ENCODE data around the gene CST11.
"Not testable (repeated sequence)": the region's sequence is repeated elsewhere in the genome, so short reads cannot be mapped to it uniquely, and the experiment has no call there.

The CST11 gene, protein sequence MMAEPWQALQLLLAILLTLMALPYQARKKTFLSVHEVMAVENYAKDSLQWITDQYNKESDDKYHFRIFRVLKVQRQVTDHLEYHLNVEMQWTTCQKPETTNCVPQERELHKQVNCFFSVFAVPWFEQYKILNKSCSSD

DNA sequence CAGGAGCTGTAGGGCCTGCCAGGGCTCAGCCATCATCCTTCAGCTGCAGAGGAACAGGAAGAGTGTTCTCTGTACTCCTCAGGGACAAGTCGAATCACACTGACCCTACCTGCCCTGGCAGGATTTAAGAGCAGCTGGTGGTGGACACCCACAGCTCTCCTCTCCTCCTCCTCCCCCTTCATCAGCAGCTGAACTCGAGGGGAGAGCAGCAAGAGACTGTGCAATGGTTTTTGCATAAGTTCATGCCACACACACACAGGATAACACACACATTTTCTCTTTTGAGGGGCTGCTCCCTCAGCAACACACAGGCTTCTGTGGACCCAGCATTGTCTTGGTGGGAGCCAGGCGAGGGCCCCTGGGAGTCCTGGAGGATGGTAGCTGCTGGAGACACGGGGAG is at the start of gene CST11:
TSS of gene CST11 (minus strand) at position 101 of the 400 bp plus-strand sequence. CDS start at position 36, 65 bp downstream.
- no peak for DNase-seq

DNA sequence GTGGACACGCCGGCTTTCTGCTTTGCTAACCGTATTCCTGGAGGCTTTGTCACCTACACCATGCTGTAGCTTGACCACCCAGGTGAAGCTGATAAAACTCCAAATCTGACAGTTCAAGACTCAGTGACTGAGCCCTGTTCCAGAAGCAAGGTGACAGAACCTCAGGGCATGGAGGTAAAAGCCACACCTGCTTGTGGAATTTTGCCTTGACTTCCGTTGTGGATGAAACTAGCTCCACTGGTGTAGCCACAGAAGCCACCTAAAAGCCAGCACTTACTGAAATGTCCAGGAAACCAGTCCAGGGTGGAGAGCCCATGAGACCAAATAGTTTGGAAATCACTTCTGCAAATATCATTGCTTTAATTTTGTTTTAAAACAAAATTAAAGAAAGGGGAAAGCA is 49.2 kb upstream of the CST11 start:
- no peak for DNase-seq

DNA sequence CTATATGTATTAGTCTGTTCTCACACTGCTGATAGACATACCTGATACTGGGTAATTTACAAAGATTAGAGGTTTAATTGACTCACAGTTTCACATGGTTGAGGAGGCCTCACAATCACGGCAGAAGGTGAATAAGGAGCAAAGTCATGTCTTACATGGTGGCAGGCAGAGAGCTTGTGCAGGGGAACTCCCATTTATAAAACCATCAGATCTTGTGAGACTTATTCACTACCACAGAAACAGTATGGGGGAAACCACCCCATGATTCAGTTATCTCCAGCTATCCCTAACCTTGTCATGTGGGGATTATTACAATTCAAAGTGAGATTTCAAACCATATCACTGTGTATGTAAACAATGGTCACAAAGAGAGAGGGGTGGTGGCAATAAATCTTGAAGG is 44.9 kb upstream of the CST11 start:
- no peak for DNase-seq

DNA sequence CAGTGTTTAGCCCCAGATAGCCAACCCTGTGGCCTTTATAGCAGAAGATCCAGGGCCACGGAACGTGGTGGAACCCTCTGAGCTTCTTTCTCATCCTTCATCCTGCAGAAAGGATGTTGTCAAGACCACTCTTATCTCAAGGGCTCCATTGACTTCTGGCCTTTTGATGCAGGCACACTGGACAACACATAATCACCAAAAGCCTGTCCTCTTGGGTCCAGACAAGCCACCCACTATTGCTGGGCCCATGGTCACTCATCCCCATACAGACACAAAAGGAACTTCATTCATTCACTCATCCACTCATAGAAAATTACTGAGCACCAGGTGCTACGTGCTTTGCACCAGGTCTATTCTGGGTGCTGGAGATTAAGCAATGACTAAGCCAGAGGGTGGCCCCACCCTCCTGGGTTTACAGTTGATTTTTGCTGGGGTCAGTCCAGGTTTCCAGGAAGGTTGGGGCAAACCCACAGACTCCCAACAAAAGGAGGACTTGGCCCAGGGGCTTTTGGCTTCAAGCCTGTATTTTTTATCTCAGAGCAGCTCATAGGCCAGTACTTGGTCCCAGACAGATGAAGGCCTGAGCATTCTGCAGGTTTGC is 40.6 kb upstream of the CST11 start:
- DNase-seq: no peak

DNA sequence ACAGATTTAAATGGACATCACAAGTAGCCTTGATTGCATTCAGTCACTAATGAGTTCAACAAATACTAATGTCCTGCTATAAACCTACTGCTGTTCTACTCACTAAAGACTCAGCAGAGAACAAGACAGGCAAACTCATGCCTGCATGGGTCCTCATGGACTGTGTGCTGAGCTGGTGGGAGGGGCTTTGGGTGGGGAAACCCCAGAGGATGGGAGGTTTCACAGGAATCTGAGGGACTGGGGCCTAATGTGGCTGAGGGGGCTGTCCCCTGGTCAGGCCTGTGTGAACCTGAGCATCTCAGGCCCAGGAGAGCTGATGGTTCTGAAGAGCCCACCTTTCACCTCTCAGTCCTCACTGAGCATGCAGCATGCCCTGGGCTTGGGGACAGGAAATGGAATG is 39.6 kb upstream of the CST11 start:
- no peak for DNase-seq

DNA sequence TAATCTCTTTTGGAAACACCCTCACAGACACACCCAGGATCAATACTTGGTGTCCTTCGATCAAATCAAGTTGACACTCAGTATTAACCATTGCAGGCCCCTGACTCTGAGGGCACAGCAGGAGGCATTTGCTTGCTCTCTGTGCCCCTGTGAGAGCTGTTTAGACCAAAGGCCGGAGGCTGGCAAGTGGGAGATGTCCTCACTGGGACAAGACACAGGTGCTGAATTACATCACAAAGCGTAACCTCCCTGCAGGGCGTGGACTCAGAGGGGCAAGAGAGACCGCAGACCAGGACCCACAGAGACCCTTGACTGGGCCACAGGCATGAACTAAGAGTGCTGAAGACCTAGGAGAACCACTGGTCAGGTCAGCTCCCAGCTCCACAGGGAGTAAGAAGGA is 38.1 kb upstream of the CST11 start, which contains the start of gene CST8:
TSS of gene CST8 (plus strand) at position 301 of the 400 bp plus-strand sequence. CDS start 551 bp downstream, outside the sequence.
- no peak for DNase-seq

DNA sequence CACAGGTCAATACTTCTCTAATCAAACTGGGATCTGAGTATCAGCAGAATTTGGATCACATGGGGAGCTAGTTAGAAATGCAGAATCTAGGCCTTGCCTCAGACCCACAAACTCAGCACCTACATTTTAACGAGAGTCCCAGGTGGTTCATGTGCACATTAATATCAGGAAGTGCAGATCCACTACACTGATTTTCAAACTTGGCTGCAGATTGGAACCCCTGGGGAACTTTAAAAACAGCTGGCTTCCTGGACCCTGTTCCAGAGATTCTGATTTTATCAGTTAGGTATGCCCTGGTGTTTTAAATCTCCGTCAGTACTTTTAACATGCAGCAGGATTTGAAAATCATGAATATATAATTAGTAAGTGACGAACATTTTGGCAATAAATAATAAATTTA is 36.3 kb upstream of the CST11 start:
- no peak for DNase-seq

DNA sequence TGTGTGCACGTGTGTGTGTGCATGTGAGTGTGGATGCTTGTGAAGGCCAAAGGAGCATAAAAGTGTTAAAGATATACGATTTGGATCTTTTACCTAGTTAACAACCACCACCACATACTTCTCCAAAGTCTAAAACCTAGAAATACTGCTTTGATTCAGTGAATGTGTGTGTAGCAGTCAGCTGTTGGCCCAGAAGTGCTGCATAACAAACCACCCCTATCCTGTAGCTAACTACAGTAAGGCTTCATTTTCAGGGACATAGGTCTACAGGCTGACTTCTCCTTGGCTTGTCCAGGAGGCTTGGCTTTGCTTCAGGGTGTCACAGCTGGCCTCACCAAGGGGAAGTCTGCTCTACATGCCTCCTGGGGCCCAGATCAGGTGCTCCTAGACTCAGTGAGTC is 35.8 kb upstream of the CST11 start:
- DNase-seq: no peak

DNA sequence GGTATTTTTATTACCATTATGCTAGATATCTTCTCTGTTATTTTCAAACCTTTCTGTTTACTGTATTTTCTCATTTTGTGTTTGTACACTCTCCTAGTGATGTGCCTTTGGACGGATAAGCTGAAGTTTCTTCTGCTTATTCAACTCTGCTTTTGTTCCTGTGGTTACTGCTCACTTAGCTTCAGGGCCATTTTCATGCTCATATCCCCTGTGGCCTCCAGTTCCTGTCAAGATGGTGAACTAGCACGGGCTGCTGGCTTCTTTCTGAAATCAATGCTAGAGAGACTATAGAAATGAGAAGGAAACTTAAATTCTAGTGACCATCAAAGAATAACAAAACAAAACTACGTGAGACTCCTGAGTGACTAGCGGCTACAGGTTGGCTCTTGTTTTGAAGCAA is 31.4 kb upstream of the CST11 start:
- no peak for DNase-seq

DNA sequence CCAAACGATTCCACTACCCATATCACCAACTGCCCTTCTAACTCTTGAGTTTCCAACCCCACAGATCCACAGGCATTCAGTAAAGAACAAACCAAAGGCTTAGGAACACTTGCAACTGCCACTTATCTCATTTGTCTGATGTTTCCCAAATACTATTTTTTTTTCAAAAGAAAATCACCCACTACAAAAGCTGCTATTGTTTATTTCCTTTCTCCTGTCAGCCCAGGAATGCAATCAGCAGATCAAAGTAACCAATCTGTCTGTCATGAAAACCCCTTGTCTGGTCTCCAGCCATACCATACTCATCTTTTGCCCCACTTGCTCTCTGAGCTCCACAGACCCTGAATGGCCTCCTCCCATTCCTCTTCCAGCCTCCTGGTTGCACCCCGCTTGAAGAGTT is 29.5 kb upstream of the CST11 start:
- DNase-seq: no peak

DNA sequence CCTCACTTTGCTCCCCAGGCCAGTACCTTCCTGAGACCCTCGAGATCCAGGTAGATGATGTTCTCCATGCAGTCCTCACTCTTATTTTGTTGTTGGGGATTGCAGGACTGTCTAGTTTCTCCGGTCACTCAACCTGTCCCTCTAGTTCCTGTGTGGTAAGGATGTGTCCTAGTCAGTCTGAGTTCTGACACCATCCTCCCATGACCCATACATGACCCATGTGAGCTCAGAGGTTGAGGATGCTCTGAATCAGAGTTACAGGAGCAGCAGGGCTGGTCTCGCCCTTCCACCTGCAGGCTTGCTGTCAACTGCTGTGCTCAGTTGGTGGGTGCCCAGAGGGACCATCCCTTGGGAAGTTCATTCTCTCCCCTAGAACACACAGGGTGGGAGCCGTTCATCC is 26.4 kb upstream of the CST11 start:
- no peak for DNase-seq

DNA sequence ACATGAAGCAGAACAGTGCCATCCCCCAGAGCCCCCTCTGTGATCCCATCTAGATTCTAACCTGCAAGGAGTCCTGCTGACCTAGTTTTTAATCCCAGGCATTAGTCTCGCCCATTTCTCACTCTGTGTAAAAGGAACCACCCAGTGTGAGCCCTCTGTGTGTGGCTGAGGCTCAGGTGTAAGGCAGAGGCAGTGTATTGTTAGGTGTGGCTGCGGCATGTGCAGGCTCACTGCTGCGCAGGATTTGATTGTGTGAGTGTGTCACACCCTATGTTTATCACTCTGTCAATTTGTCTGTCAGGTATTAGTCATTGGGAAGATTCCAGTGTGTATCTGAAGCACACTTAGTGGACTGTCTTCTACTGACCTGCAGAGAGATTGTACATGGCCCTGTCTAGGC is 24.5 kb upstream of the CST11 start:
- no peak for DNase-seq

DNA sequence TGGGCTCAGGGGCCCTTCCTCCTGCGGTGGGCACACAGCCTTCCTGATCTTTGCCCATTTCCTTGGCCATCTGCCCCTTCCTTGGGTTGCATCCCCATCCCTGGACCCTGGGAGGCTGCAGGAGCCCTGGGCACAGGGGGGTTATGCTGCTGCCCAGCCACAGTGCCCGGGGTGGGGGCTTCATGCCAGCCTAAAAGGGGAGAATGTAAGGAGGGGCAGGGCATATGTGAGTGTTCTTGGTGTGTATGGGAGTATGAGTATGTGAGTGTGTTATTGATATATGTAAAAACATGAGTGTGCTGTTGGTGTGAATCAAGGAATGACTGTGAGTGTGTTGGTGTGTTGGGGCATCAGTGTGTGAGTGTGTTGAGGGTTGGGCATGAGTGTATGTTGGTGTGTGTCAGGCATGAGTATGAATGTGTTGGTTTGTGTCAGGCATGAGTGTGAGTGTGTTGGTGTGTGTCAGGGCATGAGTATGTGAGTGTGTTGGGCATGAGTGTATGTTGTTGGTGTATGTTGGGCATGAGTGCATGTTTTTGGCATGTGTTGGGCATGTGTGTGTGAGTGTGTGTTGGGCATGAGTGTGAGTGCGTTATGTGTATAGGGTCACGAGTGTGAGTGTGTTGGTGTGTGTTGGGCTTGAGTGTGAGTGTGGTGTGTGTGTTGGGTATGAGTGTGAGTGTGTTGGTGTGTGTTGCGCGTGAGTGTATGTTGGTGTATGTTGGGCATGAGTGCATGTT is 23.5 kb upstream of the CST11 start:
- DNase-seq: no peak

DNA sequence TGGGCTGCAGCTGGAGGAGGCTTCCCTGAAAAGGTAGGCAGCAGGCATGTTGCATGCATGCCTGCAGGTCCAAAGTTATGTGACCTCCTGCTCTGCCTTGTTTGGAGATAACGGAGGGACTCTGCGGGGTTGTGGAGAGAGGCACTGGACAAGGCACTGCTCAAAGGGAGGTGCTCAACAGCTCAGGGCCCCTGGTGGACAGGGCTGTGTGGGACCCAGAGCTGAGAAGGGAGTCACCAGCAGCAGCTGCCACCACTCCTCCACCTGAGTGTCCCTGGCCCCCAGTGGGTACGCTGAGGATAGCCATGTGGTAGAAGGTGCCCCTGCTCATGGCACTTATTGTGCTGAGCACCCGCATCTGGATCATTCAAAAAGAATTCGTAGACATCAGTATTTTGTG is 22.7 kb upstream of the CST11 start:
- no peak for DNase-seq

DNA sequence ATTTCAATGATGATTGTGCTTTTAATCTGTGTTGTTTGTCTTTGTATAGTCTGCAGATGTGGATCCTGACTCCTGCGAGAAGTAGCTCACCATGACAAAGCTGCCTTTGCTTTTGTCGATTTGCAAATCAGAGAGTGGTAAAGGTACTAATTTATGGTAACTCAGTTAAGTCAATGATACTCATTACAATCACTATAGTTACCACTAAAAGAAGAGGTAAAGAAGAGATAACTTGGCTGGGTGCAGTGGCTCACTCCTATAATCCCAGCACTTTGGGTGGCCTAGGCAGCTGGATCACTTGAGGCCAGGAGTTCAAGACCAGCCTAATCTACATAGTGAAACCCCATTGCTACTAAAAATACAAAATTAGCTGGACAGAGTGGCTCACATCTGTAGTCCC is 20.6 kb upstream of the CST11 start:
- not testable (repeated sequence) for DNase-seq

DNA sequence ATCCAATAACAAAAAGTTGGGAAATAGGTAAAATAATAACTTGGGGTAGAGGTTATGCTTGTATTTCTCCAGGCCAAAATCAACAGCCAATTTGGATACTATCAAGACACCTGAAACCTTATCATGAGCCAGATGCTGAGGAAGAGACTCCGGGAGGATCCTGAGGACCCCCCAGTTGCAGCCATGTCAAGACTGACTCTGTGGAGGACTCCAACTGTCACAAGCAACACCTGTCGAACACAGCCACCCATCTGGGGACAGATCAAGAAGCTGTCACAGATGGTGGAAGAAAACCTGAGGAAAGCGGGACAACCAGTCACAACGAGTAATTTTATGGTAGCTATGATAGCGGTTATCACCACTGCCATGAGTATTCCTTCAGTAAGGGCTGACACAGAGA is 19.6 kb upstream of the CST11 start:
- not testable (repeated sequence) for DNase-seq

DNA sequence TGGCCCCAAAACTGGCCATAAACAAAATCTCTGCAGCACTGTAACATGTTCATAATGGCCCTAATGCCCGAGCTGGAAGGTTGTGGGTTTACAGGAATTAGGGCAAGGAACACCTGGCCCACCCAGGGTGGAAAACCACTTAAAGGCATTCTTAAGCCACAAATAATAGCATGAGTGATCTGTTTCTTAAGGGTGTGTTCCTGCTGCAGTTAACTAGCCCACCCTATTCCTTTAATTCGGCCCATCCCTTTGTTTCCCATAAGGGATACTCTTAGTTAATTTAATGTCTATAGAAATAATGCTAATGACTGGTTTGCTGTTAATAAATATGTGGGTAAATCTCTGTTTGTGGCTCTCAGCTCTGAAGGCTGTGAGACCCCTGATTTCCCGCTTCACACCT is 14.3 kb upstream of the CST11 start:
- DNase-seq: not testable (repeated sequence)

DNA sequence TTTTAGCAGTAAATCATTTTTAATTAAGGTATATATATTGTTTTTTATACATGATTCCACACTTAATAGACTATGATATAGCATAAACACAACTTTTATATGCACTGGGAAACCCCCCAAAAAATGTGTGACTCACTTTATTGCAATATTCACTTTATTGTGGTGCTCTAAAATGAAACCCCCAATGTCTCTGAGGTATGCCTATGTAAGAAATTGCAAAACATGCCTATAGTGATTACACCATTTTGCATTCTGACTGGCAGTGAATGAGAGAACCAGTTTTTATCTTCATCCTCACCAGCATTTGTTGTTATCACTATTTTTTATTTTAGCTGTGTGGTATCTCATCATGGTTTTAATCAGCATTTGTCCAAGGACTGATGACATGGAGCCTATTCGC is 8.5 kb upstream of the CST11 start:
- no peak for DNase-seq

DNA sequence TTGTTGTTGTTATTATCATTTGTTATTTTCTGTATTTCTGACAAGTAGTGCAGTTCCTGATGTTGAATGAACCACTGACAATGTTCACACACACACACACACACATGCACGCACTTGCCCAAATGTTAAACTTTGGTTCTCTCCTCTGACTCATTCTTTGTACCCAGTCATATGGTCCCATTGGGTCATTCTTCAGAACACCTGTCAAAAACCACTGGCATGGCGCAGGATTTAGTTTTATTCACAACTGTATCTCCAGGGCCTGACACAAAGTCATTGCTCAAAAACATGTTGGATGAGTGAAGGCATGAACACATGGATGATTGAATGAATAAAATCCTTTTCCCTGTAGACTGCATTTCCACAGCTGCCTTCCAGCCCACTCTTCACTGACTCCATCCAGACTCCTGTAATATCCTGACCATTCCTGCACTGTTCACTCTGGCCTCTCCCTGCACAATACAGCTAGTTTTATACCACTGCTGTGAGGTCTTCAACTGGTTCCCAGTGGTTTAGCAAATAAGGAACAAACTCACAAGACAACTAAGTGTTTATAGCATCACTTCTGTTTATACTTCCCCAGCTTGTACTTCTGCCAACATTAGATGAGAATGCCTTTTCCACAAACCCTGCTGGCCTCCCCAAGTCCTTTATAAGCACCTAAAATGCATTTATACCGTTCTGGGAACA is 6.9 kb upstream of the CST11 start:
- DNase-seq: no peak

DNA sequence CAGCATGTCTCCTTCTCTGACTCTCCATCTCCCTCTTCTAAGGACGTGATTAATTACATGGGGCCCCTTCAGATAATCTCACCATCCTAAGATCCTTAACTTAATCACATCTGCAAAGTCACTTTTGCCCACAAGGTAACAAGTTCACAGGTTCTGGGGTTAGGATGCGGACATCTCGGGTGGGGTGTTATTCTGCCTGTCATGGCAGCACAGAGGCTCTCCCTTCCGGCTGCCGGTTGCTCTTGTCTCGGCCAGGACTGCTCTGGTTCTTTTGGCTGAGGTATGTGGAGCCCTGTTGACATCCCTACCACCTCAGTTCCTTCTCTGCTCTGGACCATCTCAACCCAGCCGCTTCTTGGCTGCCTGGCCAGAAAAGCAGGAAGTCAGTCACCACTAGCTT is 4.2 kb upstream of the CST11 start:
- DNase-seq: no peak

DNA sequence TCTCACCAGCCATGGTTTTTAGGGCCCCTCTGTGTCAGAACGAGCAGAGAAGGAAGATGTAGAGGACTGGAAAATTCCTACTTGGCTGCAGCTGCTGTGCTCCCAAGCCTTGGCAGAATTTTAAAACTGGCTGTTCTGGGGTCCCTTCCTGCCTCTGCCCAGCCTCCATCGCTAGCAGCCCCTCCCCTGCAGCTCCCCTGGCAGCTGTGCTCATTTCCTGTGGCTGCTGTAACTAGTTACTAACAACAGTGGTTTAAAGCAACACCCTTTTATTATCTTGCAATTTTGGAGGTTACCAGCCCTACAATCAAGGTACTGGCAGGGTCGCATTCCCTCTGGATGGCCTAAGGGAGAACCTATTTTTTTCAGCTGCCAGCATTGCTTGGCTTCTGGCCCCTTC is 3.7 kb upstream of the CST11 start:
- no peak for DNase-seq

DNA sequence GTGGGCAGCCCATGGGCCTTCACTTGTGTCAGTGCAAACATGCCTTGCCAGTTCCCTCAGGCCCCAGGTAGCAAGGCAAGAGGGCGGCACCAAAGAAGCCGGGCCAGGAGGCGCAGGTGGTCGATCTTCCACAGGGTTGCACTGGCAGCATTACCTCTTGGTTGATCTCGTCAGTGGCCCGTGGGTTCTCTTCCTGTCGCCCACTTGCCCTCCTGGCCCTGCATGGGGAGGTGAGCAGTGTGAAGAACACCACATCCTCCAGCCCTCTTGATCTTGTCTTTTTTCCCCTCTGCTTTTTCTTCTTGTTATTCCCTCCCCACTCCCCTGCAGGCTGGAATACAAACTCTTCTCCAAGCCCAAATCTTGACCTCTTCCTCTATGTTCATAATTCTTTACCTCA is 3.0 kb upstream of the CST11 start:
- no peak for DNase-seq

DNA sequence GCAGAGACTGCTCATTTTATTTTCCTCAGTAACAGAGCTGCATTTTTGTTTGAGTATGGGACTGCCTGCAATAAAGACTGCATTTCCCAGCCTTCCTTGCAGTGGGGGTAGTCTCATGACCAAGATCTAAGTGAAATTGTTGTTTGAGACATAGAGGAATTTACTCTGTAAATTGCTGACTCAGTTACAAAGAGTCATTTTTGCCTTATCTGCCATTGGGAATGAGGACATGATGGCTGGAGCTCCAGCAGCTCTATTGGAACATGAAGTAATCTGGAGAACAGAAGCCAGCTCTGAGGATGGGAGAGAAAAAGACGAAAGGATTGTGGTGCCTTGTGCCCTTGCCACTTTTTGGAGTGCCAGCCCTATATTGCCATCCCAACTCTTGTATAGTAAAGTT is 2.1 kb upstream of the CST11 start:
- DNase-seq: no peak
